Endothelial cell of hepatic sinusoid (primary cell): ENCODE results near the gene GGTA1.

Experiments
- in situ Hi-C: cut with HindIII; loops from 2 replicates; pipeline ENCODE4 v1.10.0; 2017; ENCODE audit warnings: low sequenced_read_pairs

The GGTA1 gene

GRCh38 chr9:121424024-121424432, 75.6 kb downstream of the GGTA1 start:
- in situ Hi-C loops, result no loop called here

GRCh38 chr9:121411993-121412392, 87.7 kb downstream of the GGTA1 start:
- in situ Hi-C loops, result no loop called here

GRCh38 chr9:121405899-121406298, 93.7 kb downstream of the GGTA1 start:
- in situ Hi-C loops, result loop anchor here (10.0 kb wide), 1 partner anchor 171 kb away; no protein-coding TSS in a partner anchor
